Pons (tissue), 1 donor: ENCODE data around the gene MSH3.
A peak's percentile ranks its signal among the peaks of the same experiment; 100 is the strongest.
"Not testable (repeated sequence)": the region's sequence is repeated elsewhere in the genome, so short reads cannot be mapped to it uniquely, and the experiment has no call there.

Source experiments
- DNase-seq: peaks from one replicate; pipeline ENCODE4 v3.0.0-alpha.2; 2016; ENCODE audit warnings: low spot score

Gene MSH3

DNA sequence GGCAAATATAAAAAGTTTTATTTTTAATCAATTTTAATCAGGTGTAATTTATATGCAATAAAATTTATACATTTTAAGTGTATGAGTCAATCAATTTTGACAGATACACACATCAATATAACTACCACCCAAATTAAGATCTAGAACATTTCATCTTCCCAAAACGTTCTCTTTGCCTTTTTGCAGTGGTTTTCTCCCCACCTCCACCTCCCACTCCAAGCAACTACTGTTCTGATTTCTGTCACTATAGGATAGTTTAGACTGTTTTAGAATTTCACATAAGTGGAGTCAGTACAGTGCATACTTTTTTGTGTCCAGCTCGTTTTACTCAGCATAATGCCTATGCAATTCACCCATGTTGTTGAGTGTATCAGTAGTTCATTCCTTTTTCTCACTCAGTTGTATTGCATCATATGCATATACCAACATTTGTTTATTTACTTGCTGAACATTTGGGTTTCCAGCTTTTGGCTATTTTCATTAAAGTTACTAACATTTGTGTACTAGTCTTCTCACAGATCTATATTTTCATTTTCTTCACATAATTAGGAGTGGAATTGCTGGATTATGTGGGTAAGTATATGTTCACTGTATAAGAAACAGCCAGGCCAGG, 52.5 kb downstream of the MSH3 start:
- no peak for DNase-seq

DNA sequence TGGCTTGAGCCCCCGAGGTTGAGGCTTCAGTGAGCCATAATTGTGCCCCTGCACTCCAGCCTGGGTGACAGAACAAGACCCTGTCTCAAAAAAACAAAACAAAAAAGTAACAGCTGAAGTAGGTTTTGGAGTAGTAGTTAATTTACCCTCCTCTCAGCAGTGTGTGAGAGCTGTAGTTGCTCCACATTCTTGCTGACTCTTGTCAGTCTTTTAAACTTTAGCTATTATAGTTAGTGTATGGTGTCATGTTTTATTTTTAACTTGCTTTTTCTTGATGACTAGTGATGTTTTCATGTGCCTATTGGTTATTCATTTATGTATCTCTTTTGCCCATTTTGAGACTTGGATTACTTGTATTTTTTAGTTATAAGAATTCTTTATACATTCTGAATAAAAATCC, 53.2 kb downstream of the MSH3 start:
- DNase-seq = no peak

DNA sequence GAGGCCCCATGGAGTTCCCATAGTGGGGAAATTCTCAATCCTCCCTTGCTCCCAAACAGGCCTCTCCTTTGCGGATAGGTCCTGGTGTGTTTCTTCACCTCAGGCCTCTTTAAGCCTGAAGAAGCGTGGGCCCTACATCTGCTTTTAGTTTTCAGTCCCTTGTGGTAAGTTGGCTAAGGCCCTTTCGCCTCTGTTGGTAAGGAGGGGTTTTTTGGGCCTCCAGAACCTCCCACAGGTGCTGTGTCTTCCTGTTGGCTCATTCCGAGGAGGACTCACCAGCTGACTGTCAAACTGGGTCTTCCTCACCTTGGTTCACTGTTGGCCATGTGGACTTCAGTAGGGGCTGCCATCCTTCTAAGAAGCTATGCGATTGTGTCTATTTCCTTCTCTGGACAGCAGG, 56.8 kb downstream of the MSH3 start:
- DNase-seq = no peak

DNA sequence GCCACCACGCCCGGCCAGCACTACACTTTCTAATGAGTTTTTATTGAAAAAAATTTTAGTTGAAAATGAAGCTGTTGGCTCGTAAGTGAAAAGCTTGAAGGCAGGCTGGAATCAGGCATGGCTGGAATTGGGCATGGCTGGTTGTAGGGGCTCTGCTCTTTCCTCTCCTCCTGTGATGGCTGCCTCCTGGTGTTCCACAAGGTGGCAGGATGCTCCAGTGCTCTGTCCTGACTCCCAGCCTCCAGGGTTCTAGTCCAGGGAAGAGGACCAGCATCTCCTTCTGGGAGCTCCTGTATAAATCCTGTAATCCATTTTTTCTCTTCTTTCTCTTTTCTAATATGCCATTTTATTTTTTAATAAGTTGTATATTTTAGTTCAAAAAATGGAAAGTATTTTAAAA, 57.5 kb downstream of the MSH3 start:
- DNase-seq = peak; percentile 59

DNA sequence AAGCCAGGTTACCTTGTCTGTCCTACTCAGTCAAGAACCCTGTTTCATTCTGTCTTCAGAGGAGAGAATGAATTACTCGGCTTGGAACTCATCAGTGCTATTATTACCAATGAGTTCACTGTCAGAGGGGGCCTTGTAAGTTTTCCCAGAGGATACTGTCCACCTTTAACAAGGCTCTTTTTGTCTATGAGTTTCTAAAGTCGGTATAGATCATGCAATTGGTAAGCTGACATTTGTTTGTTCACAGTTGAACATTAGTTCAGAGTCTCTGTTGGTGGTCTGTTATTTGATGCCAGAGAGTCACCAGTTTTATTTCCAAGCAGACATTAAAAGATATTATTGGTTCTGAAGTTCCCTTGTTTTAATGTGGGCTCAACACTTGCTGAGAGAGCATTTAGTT, 58.5 kb downstream of the MSH3 start:
- DNase-seq = no peak

DNA sequence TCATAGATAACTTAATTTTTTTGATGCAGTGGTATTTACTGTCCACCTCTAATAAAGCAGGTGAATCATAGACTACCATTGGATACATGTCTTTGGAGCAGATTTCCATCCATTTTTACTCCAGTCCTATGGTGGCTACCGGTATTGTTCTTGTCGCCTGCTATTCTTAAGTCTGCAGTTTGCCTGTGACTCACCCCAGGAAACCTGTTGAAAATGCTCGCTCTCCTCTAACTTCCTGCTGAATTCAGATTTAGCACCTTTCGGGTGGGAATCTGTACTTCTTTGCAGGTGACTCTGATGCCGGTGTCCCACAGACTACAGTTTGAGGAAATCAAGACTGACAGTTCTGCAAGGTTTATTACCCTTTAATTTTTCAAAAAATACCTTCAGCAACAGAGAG, 59.2 kb downstream of the MSH3 start:
- DNase-seq = no peak

DNA sequence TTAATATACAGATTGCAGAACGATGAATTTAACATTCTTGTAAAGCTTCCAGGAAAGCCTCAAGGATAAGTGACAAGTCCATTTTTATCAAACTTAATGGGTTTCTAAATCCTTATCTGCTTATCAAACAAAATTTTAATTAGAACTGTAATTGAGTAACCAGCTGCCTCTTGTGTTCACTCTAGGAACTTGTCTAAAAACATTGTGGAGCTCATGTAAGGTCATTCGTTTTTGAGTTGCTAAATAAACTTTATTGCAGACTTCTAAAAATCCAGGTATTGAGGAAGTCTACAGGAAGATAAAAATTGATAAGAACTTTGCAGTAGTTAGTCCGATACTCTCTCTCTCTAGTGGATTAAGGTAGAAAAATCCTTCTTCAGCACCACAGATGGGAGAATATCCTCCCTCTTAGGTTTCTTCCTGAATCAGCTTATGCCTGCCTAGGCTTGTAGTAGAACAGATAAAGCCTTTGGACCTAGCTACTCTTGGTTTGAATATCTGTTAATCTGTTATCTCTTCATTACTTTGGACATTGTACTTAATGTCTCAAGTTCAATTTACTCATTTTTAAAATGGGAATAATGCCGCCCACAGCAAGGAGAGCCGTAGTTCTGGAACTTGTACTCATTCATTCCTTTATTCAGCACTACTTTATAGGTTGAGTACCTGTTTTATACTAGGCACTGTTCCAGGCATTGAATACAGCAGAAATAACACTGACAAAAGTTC, 60.3 kb downstream of the MSH3 start:
- DNase-seq = no peak

DNA sequence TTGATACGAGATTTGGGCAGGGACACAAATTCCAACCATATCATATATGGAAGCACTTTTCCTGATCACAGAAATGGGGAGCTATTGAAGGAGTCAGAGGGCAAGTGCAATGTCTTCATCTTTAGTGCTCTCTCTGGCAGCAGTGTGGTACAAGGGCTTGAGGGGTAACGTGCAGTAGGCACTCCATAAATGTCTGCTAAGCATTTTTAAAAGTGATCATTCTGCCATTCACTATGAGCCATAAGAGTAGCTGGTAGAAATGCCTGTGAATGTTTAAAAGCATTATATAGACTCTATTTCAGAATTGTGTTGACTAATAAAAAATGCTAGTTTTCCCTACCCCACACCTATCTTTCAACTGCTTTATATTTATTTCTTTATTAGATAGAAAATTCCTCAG, 61.4 kb downstream of the MSH3 start:
- no peak for DNase-seq

DNA sequence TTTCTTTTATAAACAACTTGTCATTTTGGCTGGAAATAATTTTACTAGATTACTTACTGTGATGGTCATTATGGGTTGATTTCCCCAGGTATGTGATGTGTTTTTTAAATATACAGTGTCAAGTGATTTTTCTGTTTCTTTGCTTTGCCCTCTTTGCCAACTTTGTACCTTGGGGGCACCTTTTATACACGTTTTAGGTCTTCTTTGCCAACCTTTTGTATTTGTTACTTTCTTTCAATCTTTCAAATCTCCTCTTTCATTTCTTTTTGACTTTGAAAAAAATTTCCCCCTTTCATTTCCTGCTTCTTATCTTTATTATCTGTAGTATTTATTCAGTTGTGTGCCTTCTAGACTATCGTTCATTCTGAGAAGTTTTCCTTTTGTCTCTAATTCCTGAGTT, 65.7 kb downstream of the MSH3 start:
- DNase-seq = no peak

DNA sequence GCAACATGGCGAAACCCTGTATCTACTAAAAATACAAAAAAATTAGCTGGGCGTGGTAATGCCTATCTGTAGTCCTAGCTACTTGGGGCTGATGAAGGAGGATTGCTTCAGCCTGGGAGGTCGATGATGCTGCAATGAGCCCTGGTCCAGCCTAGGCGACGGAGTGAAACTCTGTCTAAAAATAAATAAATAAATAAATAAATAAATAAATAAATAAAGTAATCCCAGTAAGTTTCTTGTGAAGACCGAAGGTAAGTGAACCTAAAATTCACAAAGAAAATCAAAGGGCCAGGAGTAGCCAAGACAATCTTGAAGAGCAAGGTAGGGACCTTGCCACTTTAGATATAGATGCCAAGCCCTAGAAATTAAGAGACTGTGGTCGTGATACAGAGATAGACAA, 68.5 kb downstream of the MSH3 start:
- DNase-seq = no peak

DNA sequence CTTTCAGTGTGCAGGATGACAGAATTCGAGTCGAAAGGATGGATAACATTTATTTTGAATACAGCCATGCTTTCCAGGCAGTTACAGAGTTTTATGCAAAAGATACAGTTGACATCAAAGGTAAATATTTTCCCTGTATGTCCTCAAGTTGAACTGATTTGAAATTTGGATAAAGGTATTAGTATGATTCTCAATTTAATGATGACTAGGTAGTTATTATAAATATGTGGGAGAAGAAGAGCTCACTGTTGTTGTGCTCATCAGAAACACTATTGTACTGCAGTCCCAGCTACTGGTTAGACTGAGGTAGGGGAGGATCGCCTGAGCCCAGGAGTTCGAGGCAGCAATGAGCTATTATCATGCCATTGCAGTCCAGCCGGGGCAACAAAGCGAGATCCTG, 71.0 kb downstream of the MSH3 start:
- no peak for DNase-seq

DNA sequence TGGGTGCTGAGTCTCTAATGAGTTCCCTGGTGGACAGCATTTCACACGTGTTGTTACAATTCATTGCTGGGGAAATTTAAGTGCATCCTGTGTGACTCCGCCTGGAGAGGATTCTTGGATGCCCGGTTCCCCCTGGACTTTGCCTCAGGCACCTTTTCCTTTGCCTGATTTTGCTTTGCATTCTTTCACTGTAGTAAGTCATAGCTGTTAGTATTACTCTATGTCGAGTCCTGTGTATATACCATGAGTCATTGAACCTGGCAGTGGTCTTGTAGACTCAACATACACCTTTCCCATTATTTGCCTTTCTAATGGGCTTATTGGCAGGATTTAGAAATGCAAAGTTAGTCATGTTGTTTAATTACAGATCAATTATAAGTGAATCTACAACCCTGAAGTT, 82.3 kb downstream of the MSH3 start:
- DNase-seq = no peak

DNA sequence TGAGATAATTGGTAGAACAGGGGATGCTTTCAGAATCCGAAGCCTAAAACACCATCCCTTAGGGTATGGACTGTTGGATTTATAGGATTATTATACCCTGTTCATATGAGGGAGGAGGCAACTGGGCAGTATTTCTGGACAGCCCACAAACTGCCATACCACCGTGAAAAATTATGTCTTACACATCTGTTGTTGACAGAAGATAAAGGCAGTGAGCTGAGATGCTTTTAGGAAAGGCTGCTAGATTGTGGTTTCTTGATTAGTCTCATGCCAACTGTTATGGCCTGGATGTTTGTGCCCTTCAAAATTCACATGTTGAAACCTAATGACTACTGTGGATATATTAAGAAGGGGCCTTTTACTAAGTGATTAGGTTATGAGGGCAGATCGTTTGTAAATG, 84.0 kb downstream of the MSH3 start:
- DNase-seq = no peak

DNA sequence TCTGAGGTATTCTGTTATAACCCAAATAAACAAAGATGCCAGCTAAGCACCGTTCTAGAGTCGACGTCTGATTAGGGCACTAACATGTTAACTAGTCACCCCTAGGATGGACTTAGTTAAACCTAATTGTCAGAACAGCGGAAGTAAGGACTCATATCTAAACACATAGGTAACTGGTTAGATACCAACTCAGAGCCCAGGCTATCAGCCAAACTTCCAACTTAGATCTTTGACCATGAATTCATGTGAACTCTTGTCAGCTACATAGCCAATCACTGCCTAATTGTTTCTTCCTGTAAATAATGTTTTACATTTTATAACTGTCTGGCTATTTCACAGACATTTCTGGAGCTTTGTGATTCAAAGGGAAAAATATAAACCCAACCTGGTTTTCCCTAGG, 84.6 kb downstream of the MSH3 start:
- no peak for DNase-seq

DNA sequence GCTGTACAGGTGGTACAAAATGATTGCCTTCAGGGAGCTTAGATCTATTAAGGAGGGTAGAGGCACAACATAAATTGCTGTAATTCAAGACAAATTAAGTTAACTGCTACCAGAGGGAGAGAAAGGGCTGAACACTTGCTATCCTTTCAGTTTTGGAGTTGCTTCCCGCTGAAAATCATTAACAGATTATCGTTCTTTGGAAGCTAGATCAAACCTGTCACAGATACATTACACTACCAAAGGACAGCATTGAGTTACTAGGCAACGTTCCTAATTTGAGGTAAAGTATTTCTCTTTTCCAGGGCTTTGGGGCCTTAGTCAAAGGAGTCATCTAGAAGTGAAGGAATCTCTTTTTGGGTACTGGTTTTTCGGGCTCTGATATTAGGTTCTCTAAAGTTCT, 85.0 kb downstream of the MSH3 start:
- no peak for DNase-seq

DNA sequence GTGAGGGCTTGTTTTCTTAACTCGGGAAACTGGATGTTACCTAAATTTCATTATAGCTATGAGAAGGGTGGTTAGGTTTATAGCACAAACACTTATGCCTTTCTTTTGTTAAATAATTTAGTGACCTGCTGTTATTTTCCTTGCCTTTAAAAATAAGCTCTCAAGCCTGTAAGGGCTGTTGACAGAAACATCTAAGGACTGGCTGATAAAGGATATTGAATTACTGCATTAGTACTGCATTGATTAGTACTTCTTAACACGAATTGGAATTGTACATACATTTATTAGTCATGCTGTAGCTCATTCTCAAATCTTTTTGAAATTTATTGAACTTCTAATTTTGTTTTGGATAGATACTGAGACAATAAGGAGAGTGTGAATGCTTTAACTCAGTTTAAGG, 85.4 kb downstream of the MSH3 start:
- no peak for DNase-seq

DNA sequence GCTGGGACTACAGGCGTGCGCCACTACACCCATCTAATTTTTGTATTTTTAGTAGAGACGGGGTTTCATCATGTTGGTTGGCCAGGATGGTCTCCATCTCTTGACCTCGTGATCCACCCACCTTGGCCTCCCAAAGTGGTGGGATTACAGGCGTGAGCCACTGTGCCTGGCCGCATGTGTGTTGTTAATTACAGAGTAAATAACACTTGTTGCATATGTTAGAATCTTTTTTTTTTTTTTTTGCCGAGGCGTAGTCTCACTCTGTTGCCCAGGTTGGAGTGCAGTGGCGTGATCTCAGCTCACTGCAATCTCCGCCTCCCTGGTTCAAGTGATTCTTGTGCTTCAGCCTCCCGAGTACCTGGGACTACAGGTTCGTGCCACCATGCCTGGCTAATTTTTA, 86.0 kb downstream of the MSH3 start:
- DNase-seq = not testable (repeated sequence)

DNA sequence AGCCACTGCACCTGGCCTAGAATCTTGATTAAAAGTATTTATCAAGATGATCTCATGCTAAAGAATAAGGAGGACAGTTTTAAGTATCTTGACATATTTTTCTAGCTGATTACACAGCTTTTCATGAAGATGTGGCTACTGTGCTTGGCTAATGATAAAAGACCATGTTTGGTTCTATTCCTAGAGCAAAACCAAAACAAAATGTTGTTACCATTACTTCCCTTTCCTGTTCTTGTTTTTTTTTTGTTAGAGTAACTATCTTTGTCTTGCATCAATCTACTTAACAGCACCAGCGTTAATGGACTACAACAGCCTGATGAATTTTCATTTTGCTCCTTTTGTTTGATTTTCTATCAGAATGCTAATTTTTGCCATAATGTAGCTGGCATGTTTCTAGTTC, 86.5 kb downstream of the MSH3 start:
- DNase-seq = no peak

DNA sequence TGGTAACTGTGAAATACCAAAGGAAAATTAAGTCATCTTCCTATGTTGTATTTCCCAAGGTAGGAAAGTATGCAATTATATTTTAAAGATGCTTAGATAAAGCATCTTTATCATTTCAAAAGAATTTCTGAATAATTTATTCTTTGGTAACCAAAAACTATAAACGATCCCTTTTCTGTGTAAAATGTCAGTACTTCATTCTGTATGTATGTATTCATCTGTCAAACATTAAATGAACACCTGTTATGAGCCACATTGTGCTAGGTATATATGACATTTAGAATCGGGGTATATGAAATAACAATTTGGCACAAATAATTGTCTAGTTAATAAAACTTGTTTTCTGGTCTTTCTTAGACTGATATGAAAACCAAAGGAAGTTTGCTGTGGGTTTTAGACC, 89.7 kb downstream of the MSH3 start:
- no peak for DNase-seq

DNA sequence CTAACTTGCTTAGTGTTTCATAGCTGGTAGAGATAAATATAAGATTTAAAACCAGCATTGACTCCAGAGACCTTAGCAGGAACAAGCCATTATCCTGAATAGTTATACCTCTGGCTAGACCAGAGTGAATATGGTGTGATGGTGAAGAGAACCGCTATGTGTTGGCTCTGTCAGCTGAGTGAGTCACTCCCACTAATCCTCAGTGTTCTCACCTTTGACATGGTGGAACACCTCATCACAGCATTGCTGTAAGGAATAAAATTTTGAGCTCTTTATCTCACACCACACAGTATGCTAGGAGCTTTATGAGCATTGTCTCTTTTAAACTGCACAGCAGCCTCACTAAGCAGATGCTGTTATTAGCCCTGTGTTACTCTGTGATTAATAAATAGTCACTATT, 91.0 kb downstream of the MSH3 start:
- no peak for DNase-seq

DNA sequence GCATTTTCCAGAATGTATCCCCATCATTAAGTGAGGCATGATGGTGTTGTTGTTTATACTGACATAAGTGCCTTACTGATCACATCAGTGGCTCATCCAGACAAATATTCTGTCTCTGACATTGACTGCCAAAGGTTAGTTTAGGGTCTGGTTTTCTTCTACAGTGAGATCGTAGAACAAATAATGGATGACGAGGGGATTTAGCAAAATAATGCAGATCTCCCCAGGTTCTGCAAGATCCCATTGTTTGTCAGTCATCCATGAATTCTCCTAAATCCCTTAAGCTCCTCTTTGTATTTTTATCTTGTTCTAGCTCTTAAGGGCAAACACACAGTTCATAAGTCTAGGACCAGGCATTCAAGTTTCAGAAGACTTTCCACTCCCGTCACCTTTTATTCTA, 93.5 kb downstream of the MSH3 start:
- no peak for DNase-seq

DNA sequence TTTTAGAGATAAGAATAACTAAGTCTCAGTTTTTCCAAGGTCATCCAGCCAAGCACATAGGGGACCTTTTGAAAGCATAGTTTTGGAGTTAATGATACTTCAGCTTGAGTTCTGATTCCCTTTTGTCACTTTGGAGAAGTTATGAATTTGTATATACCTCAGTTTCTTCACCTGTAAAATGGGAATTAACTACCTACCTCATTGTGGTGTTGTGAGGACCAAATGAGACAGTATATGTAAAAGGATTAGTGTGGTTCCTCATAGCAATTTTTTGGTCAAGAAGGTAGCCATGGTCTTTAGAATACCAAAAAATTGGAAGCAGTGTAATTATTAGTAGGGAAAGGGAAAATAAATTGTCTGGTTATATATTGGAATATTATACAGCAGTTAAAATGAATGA, 98.0 kb downstream of the MSH3 start:
- no peak for DNase-seq

DNA sequence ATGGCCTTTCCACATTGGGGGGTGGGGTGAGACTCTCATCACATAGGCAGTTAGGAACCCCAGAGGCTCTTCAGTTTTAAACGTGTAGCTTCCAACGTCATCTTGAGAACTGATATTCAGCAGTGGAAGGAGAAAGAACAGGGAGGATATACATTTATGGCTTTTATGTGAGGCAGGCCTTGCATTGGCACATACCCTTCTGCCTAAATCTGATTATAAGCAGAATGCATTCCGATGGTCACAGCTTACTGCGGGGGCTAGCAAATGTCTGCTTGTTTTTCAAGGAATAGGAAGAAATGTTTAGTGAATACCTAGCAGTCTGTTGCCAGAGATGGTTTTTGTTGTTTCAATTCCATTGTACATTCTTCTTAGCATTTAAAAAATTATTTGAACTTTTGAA, 99.3 kb downstream of the MSH3 start:
- DNase-seq = no peak

DNA sequence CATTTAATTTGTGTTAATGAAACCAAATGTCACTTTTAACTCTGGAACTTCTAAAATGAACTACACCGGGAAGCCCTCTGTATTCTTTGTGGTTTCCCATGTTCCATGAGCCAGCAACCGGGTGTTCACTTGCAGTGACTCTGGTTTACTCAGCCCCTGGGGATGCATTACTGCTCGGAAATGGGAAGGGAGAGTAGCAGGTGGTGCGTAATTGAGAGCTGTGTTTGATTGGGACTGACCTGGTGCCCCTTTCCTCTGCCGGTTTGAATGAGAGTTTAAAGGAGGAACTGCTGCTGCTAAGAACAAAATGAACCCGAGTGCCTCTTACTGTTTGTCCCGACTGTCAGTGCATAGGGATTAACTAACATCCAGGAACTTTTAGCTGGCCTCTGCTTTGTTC, 100.4 kb downstream of the MSH3 start:
- DNase-seq = no peak
